Natural killer cell treated with Interleukin-12 subunit alpha and Interleukin-12 subunit beta and Interleukin-15 and Interleukin-18, amount 100 ng/mL, for 72 hours (primary cell): ENCODE data around the gene IKBKG. TPM values are rescaled to one million over a fixed set of nuclear protein-coding genes. Genes with fewer than 3 reads are reported as not detected.
"Not testable (repeated sequence)": the region's sequence is repeated elsewhere in the genome, so short reads cannot be mapped to it uniquely, and the experiment has no call there.

Experiments used
- ATAC-seq, 2 donors: fragments of 150-1000 bp; cut with Tn5 transposase in 1 of 2; sonication (Bioruptor Pico), chemical (Tn5 transposase) in 1 of 2; 2 replicates each; pipeline ENCODE4 v1.10.0; 2021
- DNase-seq: peaks from one replicate; pipeline ENCODE4 v3.0.0; 2022; ENCODE audit warnings: low spot score
- H3K27ac Mint-ChIP-seq, 2 donors: 1 replicate in 1 of 2; 2 replicates in 1 of 2; pipeline ENCODE4 v1.8.0; 2022; ENCODE audit warnings: mixed read lengths in 2 of 2, mild to moderate bottlenecking in 1 of 2, moderate library complexity in 1 of 2
- H3K27me3 Mint-ChIP-seq, 2 donors: 1 replicate in 1 of 2; 2 replicates in 1 of 2; pipeline ENCODE4 v1.8.0; 2022; ENCODE audit warnings: mixed read lengths in 2 of 2
- H3K36me3 Mint-ChIP-seq: one replicate; pipeline ENCODE4 v1.8.0; 2022; ENCODE audit warnings: mixed read lengths
- H3K4me1 Mint-ChIP-seq, 2 donors: 1 replicate in 1 of 2; 2 replicates in 1 of 2; pipeline ENCODE4 v1.8.0; 2022; ENCODE audit warnings: low read depth in 2 of 2, mixed read lengths in 2 of 2, mild to moderate bottlenecking in 1 of 2
- H3K4me3 Mint-ChIP-seq: one replicate; pipeline ENCODE4 v1.8.0; 2022; ENCODE audit warnings: mixed read lengths
- H3K9me3 Mint-ChIP-seq: 2 replicates; pipeline ENCODE4 v1.8.0; 2022; ENCODE audit warnings: mixed read lengths
- total RNA-seq, 2 donors: library from RNA; stranded (reverse); gene quantifications; one replicate each; pipeline ENCODE4 v1.2.3, GENCODE V29; 2022

IKBKG gene
- total RNA-seq, 2 donors from 2014 or later: 55.6 to 61.1 TPM

DNA sequence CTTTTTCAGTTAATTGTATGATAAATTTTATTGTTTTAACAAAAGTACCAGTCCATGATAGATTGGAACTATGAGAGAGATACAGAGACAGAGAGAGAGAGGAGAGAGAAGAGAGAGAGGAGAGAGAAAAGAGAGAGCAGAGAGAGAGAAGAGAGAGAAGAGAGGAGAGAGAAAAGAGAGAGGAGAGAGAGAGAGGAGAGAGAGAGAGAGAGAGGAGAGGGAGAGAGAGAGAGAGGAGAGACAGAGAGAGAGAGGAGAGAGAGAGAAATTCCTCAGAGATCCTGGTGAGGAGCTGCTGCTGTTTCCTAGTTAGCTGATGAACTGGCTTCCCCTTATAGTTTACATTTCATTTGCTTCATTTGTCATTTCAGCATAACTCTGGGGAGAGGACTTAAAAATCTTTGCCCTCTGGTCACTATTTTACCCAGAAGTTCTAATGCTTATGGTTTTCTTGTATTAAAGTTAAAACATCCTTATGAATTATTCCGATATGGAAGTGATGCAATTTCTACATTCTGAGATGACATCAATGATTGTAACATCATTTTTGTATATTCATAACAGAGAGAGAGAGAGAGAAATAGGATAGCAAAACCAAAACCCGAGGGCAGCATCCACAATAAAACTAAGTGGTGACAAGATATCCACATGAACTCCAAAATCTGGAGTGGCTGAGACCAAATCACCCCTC lies 48.3 kb downstream of the IKBKG start:
- H3K4me3 Mint-ChIP-seq: no peak overlapping the region
- no peaks in the 10 kb centered on the region for H3K36me3 Mint-ChIP-seq
- H3K27ac Mint-ChIP-seq: no peak overlapping the region
- DNase-seq (no peak), ATAC-seq (no peak)
- H3K9me3 Mint-ChIP-seq: no peaks in the 10 kb centered on the region
- H3K4me1 Mint-ChIP-seq: peaks cover 6 to 10% of the 10 kb centered on the region in 2 donors
- peaks cover 0 to 4% of the 10 kb centered on the region in 2 donors for H3K27me3 Mint-ChIP-seq

DNA sequence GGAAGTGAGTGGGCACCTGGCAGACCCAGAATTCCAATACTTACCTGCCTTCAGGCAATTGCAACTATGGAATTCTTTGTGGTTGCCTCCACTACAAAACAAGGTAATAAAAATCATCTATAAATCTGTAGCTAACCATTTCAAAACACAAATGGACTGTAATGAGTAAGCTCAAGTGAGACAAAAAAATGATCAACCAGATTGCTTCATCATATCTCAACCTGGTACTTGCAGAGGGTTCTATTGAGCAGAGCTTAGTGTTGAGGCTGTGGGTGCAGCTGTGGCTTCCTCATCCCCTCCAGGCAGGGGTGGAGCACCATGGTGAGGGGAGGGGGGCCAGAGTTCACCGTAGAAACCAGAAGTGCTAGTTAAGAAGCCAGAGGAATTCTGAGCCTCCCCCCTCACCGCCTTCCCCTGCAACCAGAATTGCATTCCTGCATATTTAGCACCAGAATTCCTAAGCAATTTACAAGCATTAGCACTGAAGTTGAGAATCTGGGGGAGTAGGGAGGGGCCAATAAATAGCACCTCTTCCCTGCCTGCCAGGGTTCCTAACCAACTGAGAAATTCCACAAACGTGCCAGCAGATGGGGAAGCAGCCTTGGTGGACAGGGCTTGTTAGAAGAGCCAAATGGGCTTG lies 49.0 kb downstream of the IKBKG start:
- Mint-ChIP-seq H3K4me3 (no peak overlapping the region), H3K36me3 (no peaks in the 10 kb centered on the region), H3K4me1 (peaks cover 6 to 10% of the 10 kb centered on the region in 2 donors), H3K27me3 (peaks cover 0 to 4% of the 10 kb centered on the region in 2 donors), H3K27ac (no peak overlapping the region), H3K9me3 (no peaks in the 10 kb centered on the region)
- ATAC-seq (peak; percentile 59 to 75), DNase-seq (peak; percentile 57)

DNA sequence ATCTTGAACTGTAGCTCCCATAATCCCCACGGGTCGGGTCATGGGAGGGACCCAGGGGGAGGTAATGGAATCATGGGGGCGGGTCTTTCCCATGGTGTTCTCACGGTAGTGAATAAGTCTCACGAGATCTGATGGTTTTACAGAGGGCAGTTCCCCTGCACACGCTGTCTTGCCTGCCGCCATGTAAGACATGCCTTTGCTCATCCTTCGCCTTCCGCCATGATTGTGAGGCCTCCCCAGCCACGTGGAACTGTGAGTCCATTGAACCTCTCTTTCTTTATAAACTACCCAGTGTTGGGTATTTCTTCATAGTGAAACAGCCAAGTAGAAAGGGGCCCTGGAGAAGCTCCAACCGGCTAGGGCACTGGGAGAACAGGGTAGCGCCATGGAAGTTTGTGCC lies 49.8 kb downstream of the IKBKG start:
- ATAC-seq (no peak), DNase-seq (peak; percentile 46)
- Mint-ChIP-seq H3K27ac (no peak overlapping the region), H3K27me3 (peaks cover 0 to 5% of the 10 kb centered on the region in 2 donors), H3K4me1 (peaks cover 6 to 10% of the 10 kb centered on the region in 2 donors), H3K9me3 (no peaks in the 10 kb centered on the region), H3K36me3 (no peaks in the 10 kb centered on the region), H3K4me3 (no peak overlapping the region)

DNA sequence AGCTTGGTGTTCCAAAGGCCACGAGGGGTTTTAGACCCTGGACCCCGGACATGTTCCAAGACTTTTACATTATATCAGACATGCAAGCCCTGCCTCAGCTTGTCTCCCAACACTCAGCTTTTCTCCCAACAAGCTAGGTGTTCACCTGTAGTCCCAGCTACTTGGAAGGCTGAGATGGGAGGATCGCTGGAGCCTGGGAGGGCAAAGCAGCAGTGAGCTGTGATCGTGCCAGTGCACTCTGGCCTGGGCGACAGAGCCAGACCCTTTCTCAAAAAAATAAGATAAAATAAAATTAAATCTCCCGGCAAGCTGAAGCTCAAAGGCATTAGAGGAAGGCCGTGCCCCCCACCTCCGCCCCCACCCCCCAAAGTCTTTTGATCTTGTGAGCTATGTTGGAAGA lies 51.2 kb downstream of the IKBKG start:
- Mint-ChIP-seq H3K9me3 (no peaks in the 10 kb centered on the region), H3K4me1 (peaks cover 6 to 10% of the 10 kb centered on the region in 2 donors), H3K36me3 (no peaks in the 10 kb centered on the region), H3K27ac (no peak overlapping the region), H3K4me3 (no peak overlapping the region), H3K27me3 (peaks cover 0 to 2% of the 10 kb centered on the region in 2 donors)
- ATAC-seq: no peak
- peak; percentile 10 for DNase-seq

DNA sequence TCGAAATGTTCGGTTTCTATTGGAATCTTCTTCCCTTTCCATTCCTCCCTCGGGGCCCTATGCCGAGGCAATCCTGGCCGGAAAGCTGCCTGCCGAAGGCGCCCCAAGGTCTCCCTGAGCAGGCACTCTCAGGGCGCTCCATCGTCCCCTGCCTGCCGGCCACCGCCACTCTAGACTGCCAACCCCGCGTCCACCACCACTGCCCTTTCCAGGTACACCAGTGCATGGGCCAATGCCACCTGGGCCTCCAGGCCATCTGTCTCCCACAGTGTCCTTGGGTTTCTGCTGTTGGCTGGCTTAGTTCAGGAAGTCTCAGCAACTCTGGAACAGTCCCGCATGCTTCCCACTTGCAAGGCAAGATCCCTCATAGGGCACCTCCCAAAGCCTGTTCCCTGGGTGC lies 52.1 kb downstream of the IKBKG start:
- H3K4me3 Mint-ChIP-seq: no peak overlapping the region

DNA sequence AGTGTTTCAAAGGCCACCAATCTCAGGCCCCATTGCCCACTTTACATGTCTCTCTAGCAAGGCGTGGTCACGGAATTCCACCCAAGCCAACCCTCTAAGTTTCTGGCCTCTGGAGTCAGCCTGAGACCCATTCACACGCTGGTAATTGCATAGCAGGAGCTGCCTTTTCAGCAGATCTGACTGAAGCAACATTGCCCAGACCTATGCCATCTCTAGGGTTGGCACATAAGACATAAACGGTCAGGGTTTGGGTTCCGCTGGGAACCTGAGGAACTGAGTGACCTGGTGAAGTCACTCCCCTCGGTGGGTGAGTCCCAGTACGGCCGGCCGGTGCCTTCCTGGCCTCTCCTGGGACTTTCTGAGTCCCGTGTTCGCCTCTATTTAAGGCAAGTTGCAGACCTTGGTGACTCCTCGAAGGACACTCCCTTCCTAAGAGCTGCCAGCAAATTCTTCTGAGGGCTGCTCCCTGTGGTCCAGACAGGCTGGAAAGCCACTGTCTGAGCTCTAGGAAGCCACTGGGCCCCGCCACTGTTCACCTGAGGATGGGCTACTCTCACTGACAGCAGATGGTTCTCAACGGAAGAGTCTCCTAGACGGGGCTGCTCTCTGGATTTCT lies 53.4 kb downstream of the IKBKG start:
- H3K9me3 Mint-ChIP-seq: no peaks in the 10 kb centered on the region
- no peaks in the 10 kb centered on the region for H3K36me3 Mint-ChIP-seq

More for the DNA sequence above, 52.1 kb downstream of the IKBKG start:
- peak in 1 of 2 donors; percentile 40 for ATAC-seq
- DNase-seq: peak; percentile 31
- no peak overlapping the region for H3K27ac Mint-ChIP-seq
- H3K27me3 Mint-ChIP-seq: peaks cover 0 to 2% of the 10 kb centered on the region in 2 donors
- no peaks in the 10 kb centered on the region for H3K9me3 Mint-ChIP-seq
- no peaks in the 10 kb centered on the region for H3K36me3 Mint-ChIP-seq
- H3K4me1 Mint-ChIP-seq: peaks cover 6 to 10% of the 10 kb centered on the region in 2 donors

DNA sequence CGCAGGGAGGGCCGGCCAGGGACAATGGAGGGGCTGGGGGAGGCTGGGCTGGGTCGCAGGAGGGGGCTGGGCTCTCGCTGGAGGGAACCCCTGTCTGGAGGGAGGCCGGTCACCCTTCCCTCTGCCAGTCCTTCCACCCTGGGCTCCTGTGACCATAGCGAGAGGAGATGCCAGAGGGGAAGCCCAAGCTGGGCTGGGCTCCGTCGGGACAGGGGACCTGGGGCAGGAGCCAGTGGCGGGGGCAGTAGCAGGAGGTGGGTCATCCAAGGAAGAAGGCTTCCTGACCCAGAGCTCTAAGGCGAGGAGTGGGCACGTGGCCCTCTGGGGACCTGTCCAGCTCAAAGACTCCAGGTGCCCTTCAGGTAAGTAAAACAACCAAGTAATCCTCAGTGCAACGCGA lies 54.8 kb downstream of the IKBKG start:
- no peak overlapping the region for H3K4me3 Mint-ChIP-seq

More for the DNA sequence above, 53.4 kb downstream of the IKBKG start:
- no peak overlapping the region for H3K27ac Mint-ChIP-seq
- peaks cover 0 to 2% of the 10 kb centered on the region in 2 donors for H3K27me3 Mint-ChIP-seq
- DNase-seq (peak; percentile 22), ATAC-seq (no peak)
- no peak overlapping the region for H3K4me3 Mint-ChIP-seq
- peaks cover 3 to 6% of the 10 kb centered on the region in 2 donors for H3K4me1 Mint-ChIP-seq

DNA sequence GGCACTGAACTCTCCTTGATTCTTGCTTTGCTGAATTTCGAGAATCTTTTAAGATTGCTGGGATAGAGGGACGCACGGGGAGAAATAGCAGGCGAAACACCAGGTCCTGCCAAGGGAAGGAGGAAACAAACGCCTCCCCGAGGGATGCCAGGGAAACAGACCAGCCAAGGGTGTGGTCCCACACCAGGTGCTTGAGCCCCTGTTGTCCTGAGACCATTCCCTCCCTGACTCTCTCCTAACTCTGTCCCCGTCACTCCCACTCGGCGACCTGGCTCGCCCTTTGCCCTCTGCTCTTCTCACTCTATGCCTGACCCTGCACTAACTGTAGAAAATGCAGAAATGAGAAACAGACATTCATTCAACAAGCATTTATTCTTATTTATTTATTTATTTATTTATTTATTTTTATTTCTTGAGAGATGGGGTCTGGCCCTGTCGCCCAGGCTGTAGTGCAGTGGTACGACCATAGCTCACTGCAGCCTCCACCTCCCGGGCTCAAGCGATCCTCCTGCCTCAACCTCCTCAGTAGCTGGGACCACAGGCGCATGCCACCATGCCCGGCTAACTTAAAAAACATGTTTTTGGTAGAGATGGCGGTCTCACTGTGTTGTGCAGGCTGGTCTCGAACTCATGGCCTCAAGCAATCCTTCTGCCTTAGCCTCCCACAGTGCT lies 55.5 kb downstream of the IKBKG start:
- ATAC-seq (no peak), DNase-seq (peak; percentile 8)
- Mint-ChIP-seq H3K27ac (no peak overlapping the region), H3K36me3 (no peaks in the 10 kb centered on the region), H3K9me3 (no peaks in the 10 kb centered on the region), H3K4me1 (peaks cover 12% of the 10 kb centered on the region in 2 donors), H3K27me3 (peaks cover 0 to 10% of the 10 kb centered on the region in 2 donors), H3K4me3 (no peak overlapping the region)

More for the DNA sequence above, 54.8 kb downstream of the IKBKG start:
- H3K9me3 Mint-ChIP-seq: no peaks in the 10 kb centered on the region
- peak; percentile 54 for DNase-seq
- H3K4me1 Mint-ChIP-seq: peaks cover 12% of the 10 kb centered on the region in 2 donors
- H3K27me3 Mint-ChIP-seq: peaks cover 0 to 10% of the 10 kb centered on the region in 2 donors
- ATAC-seq: no peak
- H3K36me3 Mint-ChIP-seq: no peaks in the 10 kb centered on the region
- no peak overlapping the region for H3K27ac Mint-ChIP-seq

DNA sequence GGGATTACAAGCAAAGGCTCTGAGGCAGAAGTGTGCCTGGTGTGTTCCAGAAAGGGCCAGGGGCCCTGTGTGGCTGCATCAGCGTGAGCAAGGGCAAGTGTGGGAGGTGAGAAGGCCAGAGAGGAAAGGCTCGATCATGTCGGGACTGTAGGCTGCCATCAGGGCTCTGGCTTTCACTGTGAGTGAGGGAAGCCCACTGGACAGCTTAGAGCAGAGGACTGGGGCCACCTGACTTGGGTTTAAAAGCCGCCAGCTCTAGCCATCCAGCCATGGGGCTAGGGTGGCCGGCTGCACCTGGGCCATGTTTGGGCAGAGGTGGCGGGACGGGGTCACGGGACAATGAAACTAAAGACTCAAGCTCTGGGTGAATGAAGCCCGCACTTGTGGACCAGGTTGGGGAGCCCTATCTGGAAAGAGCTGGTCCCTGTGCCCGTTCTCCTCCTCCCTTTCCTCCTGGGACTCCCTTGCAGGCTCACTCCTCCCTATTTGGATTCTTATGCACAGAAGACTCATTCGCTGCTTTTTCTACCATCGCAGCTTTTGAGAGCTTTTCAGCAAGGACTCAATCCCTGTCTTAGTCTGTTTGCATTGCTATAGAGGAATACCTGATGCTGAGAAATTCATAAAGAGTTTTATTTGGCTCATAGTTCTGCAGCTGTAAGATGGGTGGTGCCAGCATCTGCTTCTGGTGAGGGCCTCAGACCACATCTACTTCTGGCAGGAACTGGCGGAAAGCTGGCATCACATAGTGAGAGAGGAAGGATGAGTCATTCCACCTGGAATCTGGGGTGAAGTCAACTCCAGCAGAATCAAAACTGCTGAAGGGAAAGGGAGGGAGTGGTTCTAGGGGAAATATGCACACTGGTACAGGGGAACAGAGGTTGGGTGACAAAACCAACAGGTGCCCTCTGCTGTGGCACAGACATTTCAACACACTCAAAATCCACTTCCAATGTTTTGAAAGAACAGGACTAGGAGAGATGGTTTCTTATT lies 56.3 kb downstream of the IKBKG start:
- no peak overlapping the region for H3K4me3 Mint-ChIP-seq
- DNase-seq: peak; percentile 20
- no peaks in the 10 kb centered on the region for H3K9me3 Mint-ChIP-seq
- H3K4me1 Mint-ChIP-seq: peaks cover 12% of the 10 kb centered on the region in 2 donors
- no peak for ATAC-seq
- peaks cover 0 to 10% of the 10 kb centered on the region in 2 donors for H3K27me3 Mint-ChIP-seq
- no peaks in the 10 kb centered on the region for H3K36me3 Mint-ChIP-seq
- H3K27ac Mint-ChIP-seq: no peak overlapping the region

DNA sequence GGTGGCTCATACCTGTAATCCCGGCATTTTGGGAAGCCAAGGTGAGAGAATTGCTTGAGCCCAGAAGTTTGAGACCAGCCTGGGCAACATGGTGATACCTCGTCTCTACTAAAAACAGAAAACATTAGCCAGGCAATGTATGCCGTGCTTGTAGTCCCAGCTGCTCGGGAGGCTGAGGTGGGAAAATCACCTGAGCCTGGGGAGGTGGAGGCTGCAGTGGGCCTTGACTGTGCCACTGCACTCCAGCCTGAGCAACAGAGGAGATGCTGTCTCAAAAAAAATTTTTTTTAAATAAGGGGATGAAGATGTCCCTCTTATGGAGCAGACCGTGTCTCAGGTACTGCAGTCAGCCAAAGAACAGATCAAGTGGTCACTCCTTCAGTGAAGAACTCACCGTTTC lies 58.1 kb downstream of the IKBKG start:
- DNase-seq: no peak
- peaks cover 9 to 12% of the 10 kb centered on the region in 2 donors for H3K4me1 Mint-ChIP-seq
- ATAC-seq: no peak
- no peak overlapping the region for H3K27ac Mint-ChIP-seq
- no peaks in the 10 kb centered on the region for H3K36me3 Mint-ChIP-seq
- H3K9me3 Mint-ChIP-seq: no peaks in the 10 kb centered on the region
- peaks cover 0 to 10% of the 10 kb centered on the region in 2 donors for H3K27me3 Mint-ChIP-seq
- H3K4me3 Mint-ChIP-seq: no peak overlapping the region

DNA sequence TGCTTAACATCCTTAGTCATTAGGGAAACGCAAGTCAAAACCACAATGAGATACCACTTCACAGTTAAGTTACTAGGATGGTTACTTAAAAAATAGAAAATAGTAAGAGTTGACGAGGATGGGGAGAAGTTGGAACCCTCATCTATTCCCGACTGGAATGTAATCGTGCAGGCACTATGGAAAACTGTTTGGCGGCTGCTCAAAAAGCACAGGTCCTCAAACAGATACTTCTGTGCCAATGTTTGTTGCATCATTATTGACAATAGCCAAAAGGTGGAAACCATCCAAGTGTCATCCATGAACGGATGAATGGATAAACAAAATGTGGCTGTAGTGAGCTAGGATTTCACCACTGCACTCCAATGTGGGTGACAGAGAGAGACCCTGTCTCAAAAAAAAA lies 60.0 kb downstream of the IKBKG start:
- Mint-ChIP-seq H3K4me3 (no peak overlapping the region), H3K4me1 (peaks cover 9 to 12% of the 10 kb centered on the region in 2 donors), H3K27me3 (peaks cover 0 to 7% of the 10 kb centered on the region in 2 donors), H3K9me3 (no peaks in the 10 kb centered on the region), H3K36me3 (no peaks in the 10 kb centered on the region), H3K27ac (no peak overlapping the region)
- ATAC-seq (no peak), DNase-seq (no peak)

DNA sequence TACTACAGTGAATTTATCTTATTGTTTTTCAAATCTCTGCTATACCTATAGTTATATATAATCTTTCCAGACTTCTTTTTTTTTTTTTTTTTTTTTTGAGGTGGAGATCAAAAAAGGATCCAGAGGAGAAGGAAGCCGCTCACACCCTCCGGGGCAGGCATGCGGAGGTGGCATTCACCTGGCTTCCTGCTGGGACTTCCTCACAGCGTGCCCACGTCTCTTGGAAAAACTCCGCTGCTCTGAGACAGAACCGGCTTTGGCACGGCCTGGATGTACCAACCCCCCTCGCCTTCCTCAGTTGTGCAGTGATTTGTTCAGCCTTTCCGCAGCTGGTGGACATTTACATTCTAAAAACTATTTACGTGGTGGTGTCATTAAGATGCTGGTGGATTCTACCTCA lies 60.6 kb downstream of the IKBKG start:
- H3K9me3 Mint-ChIP-seq, H3K27me3 Mint-ChIP-seq, H3K36me3 Mint-ChIP-seq, H3K27ac Mint-ChIP-seq, ATAC-seq, H3K4me3 Mint-ChIP-seq: not testable (repeated sequence)
- H3K4me1 Mint-ChIP-seq: peaks cover 9 to 12% of the 10 kb centered on the region in 2 donors
- peak; percentile 39 for DNase-seq

DNA sequence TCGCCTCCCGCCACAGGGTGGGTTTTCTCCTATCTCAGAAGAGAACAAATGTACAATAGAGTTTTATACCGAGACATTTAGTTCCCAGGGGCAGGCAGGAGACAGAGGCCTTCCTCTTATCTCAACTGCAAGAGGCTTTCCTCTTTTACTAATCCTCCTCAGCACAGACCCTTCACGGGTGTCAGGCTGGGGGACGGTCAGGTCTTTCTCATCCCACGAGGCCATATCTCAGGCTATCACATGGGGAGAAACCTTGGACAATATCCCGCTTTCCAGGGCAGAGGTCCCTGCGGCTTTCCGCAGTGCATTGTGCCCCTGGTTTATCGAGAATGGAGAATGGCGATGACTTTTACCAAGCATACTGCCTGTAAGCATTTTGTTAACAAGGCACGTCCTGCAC lies 61.4 kb downstream of the IKBKG start:
- peaks cover 9 to 12% of the 10 kb centered on the region in 2 donors for H3K4me1 Mint-ChIP-seq
- H3K36me3 Mint-ChIP-seq, ATAC-seq, H3K27ac Mint-ChIP-seq, DNase-seq, H3K27me3 Mint-ChIP-seq, H3K9me3 Mint-ChIP-seq, H3K4me3 Mint-ChIP-seq: not testable (repeated sequence)
